A673 (cell line): ENCODE data around the gene SPATA18. TPM values are rescaled to one million over a fixed set of nuclear protein-coding genes. Genes with fewer than 3 reads are reported as not detected.
A peak's percentile ranks its signal among the peaks of the same experiment; 100 is the strongest.

Experiments
- Bru-seq: library from RNA; stranded (reverse); fragments of 400-500 nt; gene quantifications from one replicate; lab custom pipeline; 2021; lab: Mats Ljungman, UMichigan
- BruChase-seq, 2 experiments: library from RNA; stranded (reverse); fragments of 400-500 nt; gene quantifications; one replicate each; lab custom pipeline; 2021; lab: Mats Ljungman, UMichigan
- BruUV-seq: library from RNA; stranded (reverse); fragments of 400-500 nt; replicated peaks from 2 replicates; lab custom pipeline; 2021; lab: Mats Ljungman, UMichigan
- CTCF ChIA-PET: fragments of 300-600 bp; sonication (Branson Sonifier 250); formaldehyde crosslinking; loops from one replicate; lab custom pipeline; 2022; ENCODE audit warnings: antibody characterized with exemption; lab: Charles Lee
- POLR2A ChIA-PET: fragments of 300-600 bp; sonication (Branson Sonifier 250); formaldehyde crosslinking; loops from one replicate; lab custom pipeline; 2022; ENCODE audit warnings: antibody characterized with exemption; ENCODE audit not compliant: low non-redundant PET; lab: Charles Lee
- DNase-seq: peaks from one replicate; pipeline ENCODE4 v3.0.0-alpha.2; 2015; ENCODE audit warnings: low spot score
- H3K27ac ChIP-seq: fragments of 200-600 bp; sonication (generic); 2 replicates; pipeline ENCODE4 v1.5.1; 2016; ENCODE audit warnings: mixed run types, low read depth, mild to moderate bottlenecking, mixed read lengths, antibody characterized with exemption, low read length; ENCODE audit not compliant: poor library complexity, severe bottlenecking
- H3K27me3 ChIP-seq: fragments of 200-600 bp; sonication (generic); replicated peaks from 2 replicates; pipeline ENCODE4 v1.6.1; 2017; ENCODE audit warnings: mixed run types, low read depth, mild to moderate bottlenecking, mixed read lengths, antibody characterized with exemption, low read length; ENCODE audit not compliant: insufficient read depth, poor library complexity
- H3K36me3 ChIP-seq: fragments of 200-600 bp; sonication (generic); 2 replicates; pipeline ENCODE4 v1.6.1; 2016; ENCODE audit warnings: mixed run types, mild to moderate bottlenecking, mixed read lengths, antibody characterized with exemption, low read length; ENCODE audit not compliant: insufficient read depth, poor library complexity, severe bottlenecking
- H3K4me1 ChIP-seq: fragments of 200-600 bp; sonication (generic); 2 replicates; pipeline ENCODE4 v1.6.1; 2017; ENCODE audit warnings: mixed run types, mild to moderate bottlenecking, mixed read lengths, antibody characterized with exemption, low read length; ENCODE audit not compliant: insufficient read depth, poor library complexity, severe bottlenecking
- H3K4me3 ChIP-seq: fragments of 200-600 bp; sonication (generic); 2 replicates; pipeline ENCODE4 v1.5.1; 2016; ENCODE audit warnings: low read depth, mixed run types, mild to moderate bottlenecking, mixed read lengths, low read length; ENCODE audit not compliant: poor library complexity, severe bottlenecking
- H3K9me3 ChIP-seq: fragments of 200-600 bp; sonication (generic); 2 replicates; pipeline ENCODE4 v1.6.1; 2016; ENCODE audit warnings: mixed run types, low read depth, mild to moderate bottlenecking, mixed read lengths, antibody characterized with exemption, low read length; ENCODE audit not compliant: poor library complexity, severe bottlenecking
- CTCF ChIP-seq: fragments of 300-800, 200-600 bp; sonication (generic); conservative IDR thresholded peaks from 2 replicates; pipeline ENCODE4 v1.5.1; 2017; ENCODE audit warnings: low read depth, mild to moderate bottlenecking, antibody characterized with exemption, low read length, moderate library complexity, mixed read lengths
- EZH2 ChIP-seq: fragments of 200-600 bp; sonication (generic); IDR thresholded peaks from 2 replicates; pipeline ENCODE4 v1.6.1; 2017; ENCODE audit warnings: borderline replicate concordance, low read depth, mild to moderate bottlenecking, mixed read lengths, antibody characterized with exemption, low read length; ENCODE audit not compliant: poor library complexity, severe bottlenecking
- intact Hi-C: fragments of 100-400 bp; cut with micrococcal nuclease; formaldehyde crosslinking; loops from one replicate; pipeline ENCODE4 v1.10.0; 2022; ENCODE audit not compliant: unreplicated experiment
- long read RNA-seq: library from polyadenylated mRNA; stranded (forward); transcript quantifications from one replicate; pipeline ENCODE4 v2.0.0, GENCODE V29; 2022
- total RNA-seq: library from RNA; stranded (reverse); gene quantifications from 2 replicates; pipeline ENCODE4 v1.2.3, GENCODE V29; 2021

Gene SPATA18
- 0.71 and 0.92 TPM in 2 replicates for total RNA-seq
- percentile 20 among the genes with signal in this experiment for Bru-seq, nascent RNA
- BruChase-seq, experiment 1, labeled RNA remaining after a 2-hour chase: percentile 25 among the genes with signal in this experiment
- BruChase-seq, experiment 2, labeled RNA remaining after a 6-hour chase: percentile 20 among the genes with signal in this experiment
- long read RNA-seq: 0 reads

- CTCF ChIA-PET: no interaction called here
- H3K9me3 ChIP-seq: no peaks in the 10 kb centered on the region
- TF ChIP-seq EZH2 (no peak), CTCF (no peak)
- H3K4me1 ChIP-seq: no peaks in the 10 kb centered on the region
- DNase-seq: no peak
- no peak within 1 kb of the TSS for H3K27ac ChIP-seq
- intact Hi-C loops: loop anchor here (5.0 kb wide), 1 partner anchor 46 kb away; no protein-coding TSS in a partner anchor
- peak within 1 kb of the TSS; percentile 44 for H3K4me3 ChIP-seq
- H3K36me3 ChIP-seq: no peaks in the 10 kb centered on the region
- no TSS peak for BruUV-seq
- POLR2A ChIA-PET: no interaction called here
- peaks cover 3% of the 10 kb centered on the region for H3K27me3 ChIP-seq
Observed at GRCh38 chr4:52051213-52051614, at the start of gene SPATA18. SPATA18 (plus strand) TSS chr4:52051304; CDS start chr4:52051705, 401 bp downstream.

GRCh38 chr4:52001616-52002015 lies 49.5 kb upstream of the SPATA18 start:
- no peaks in the 10 kb centered on the region for H3K4me1 ChIP-seq
- no peak overlapping the region for H3K4me3 ChIP-seq
- DNase-seq: no peak
- H3K27ac ChIP-seq: no peak overlapping the region
- TF ChIP-seq EZH2: no peak
- no peak for TF ChIP-seq CTCF
- H3K36me3 ChIP-seq: no peaks in the 10 kb centered on the region
- ChIA-PET POLR2A (no interaction called here), CTCF (no interaction called here)
- intact Hi-C loops: loop anchor here (5.0 kb wide), 1 partner anchor 61 kb away; no protein-coding TSS in a partner anchor
- no peaks in the 10 kb centered on the region for H3K27me3 ChIP-seq
- no peaks in the 10 kb centered on the region for H3K9me3 ChIP-seq
- BruUV-seq: no TSS peak

GRCh38 chr4:52004414-52004813 lies 46.7 kb upstream of the SPATA18 start:
- ChIA-PET CTCF (no interaction called here), POLR2A (no interaction called here)
- intact Hi-C loops: loop anchor here (5.0 kb wide), 1 partner anchor 58 kb away; no protein-coding TSS in a partner anchor
- no peak for DNase-seq
- Histone ChIP-seq H3K4me1 (no peaks in the 10 kb centered on the region), H3K9me3 (no peaks in the 10 kb centered on the region), H3K4me3 (no peak overlapping the region), H3K27ac (no peak overlapping the region), H3K36me3 (no peaks in the 10 kb centered on the region), H3K27me3 (no peaks in the 10 kb centered on the region)
- no peak for TF ChIP-seq EZH2
- no peak for TF ChIP-seq CTCF
- no TSS peak for BruUV-seq
